ENCODE data around the gene WHAMM.
"Not testable (repeated sequence)": the region's sequence is repeated elsewhere in the genome, so short reads cannot be mapped to it uniquely, and the experiment has no call there.

WHAMM gene, protein sequence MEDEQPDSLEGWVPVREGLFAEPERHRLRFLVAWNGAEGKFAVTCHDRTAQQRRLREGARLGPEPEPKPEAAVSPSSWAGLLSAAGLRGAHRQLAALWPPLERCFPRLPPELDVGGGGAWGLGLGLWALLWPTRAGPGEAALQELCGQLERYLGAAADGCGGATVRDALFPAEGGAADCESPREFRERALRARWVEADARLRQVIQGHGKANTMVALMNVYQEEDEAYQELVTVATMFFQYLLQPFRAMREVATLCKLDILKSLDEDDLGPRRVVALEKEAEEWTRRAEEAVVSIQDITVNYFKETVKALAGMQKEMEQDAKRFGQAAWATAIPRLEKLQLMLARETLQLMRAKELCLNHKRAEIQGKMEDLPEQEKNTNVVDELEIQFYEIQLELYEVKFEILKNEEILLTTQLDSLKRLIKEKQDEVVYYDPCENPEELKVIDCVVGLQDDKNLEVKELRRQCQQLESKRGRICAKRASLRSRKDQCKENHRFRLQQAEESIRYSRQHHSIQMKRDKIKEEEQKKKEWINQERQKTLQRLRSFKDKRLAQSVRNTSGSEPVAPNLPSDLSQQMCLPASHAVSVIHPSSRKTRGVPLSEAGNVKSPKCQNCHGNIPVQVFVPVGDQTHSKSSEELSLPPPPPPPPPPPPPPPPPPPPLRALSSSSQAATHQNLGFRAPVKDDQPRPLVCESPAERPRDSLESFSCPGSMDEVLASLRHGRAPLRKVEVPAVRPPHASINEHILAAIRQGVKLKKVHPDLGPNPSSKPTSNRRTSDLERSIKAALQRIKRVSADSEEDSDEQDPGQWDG

DNA sequence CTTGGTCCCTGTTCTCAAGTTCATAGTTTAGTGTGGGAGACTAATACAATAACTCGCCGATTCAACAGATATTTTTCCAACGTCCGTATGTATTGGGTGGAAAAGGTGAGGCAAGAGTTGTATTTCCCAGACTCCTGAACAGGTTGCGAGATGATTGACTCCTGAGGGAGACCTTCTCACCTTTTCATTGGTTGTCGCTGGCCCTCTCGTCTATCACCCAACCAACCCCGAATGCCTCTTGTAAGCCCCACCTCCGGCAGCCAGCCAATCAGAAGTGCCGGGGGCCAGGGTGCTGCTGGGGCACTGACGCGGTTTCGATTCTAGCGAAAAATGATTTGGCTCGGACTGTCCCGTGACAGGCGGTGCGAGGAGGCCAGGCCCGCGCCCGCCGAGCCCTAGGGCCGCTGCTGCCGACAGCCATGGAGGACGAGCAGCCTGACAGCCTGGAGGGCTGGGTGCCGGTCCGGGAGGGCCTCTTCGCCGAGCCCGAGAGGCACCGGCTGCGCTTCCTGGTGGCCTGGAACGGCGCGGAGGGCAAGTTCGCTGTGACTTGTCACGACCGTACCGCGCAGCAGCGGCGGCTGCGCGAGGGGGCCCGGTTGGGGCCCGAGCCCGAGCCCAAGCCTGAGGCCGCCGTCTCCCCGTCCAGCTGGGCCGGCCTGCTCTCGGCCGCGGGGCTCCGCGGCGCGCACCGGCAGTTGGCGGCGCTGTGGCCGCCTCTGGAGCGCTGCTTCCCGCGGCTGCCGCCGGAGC is at the start of gene WHAMM:
Gene WHAMM (plus strand): TSS at position 321 of the 753 bp plus-strand sequence. CDS start 99 bp downstream, at position 420.
- TF ChIP-seq, protein P1, sequence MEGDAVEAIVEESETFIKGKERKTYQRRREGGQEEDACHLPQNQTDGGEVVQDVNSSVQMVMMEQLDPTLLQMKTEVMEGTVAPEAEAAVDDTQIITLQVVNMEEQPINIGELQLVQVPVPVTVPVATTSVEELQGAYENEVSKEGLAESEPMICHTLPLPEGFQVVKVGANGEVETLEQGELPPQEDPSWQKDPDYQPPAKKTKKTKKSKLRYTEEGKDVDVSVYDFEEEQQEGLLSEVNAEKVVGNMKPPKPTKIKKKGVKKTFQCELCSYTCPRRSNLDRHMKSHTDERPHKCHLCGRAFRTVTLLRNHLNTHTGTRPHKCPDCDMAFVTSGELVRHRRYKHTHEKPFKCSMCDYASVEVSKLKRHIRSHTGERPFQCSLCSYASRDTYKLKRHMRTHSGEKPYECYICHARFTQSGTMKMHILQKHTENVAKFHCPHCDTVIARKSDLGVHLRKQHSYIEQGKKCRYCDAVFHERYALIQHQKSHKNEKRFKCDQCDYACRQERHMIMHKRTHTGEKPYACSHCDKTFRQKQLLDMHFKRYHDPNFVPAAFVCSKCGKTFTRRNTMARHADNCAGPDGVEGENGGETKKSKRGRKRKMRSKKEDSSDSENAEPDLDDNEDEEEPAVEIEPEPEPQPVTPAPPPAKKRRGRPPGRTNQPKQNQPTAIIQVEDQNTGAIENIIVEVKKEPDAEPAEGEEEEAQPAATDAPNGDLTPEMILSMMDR (IDR thresholded peaks at IDR 0.05; ENCODE audit: extremely low read depth, insufficient read depth, missing control alignments) = peak; percentile 44
- in situ Hi-C loops (cut with MboI; ENCODE audit: low pct_unique_long_range_greater_than_20kb, low sequenced_read_pairs, unreplicated experiment) = no loop called here
- peak; percentile 91 for DNase-seq (ENCODE audit: low spot score)

DNA sequence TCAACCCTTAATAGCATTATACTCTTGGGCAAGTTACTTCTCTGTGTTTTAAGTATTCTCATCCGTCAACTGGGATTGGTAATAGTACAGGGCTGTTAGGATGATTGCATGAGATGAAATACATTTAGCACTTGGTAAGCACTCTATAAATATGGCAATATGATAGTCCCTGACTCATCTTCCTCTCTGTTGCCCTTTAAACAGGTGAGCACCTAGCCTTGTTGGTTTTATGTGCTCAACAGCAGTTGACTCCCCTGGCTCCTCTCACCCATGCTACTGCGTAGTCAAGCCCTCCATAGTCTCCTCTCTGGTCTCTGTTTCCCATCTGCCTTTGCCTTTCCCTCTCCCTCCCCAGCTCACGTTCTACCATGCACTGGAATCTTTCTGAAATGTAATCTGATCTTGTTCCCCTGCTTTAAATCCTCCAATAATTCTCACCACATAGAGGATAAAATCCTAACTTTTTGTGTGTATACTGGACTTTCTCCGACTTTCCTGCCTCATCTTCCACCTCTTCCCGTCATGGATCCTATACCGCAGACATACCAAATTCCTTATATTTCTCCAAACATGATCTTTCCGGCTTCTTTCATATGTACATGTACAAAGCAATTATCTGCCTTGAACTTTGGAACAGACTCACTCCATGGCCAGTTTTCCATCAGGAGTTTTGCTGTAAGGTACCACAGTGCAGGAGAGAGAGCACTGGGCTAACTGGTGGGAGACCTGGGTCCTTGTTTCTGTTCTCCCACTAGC is 45.9 kb upstream of the WHAMM start:
- DNase-seq (ENCODE audit: low spot score) = no peak
- in situ Hi-C loops (cut with MboI; ENCODE audit: low pct_unique_long_range_greater_than_20kb, low sequenced_read_pairs, unreplicated experiment) = no loop called here
- TF ChIP-seq, protein P1 (IDR thresholded peaks at IDR 0.05; ENCODE audit: extremely low read depth, insufficient read depth, missing control alignments) = no peak

DNA sequence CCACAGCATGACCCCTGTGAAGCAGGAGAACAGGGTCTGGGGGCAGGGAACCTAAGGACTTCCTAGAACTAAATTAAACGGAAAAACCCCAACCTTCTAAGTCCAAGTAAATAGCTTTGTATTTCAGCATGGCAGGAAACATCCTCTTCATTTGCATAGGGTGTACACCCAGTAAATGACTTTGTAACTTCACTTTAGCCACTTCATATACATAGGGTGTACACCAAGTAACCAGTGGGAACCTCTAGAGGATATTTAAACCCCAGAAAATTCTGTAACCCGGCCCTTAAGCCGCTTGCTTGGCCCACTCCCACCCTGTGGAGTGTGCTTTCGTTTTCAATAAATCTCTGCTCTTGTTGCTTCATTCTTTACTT is 45.3 kb upstream of the WHAMM start:
- in situ Hi-C loops (cut with MboI; ENCODE audit: low pct_unique_long_range_greater_than_20kb, low sequenced_read_pairs, unreplicated experiment) = no loop called here
- TF ChIP-seq, protein P1 (IDR thresholded peaks at IDR 0.05; ENCODE audit: extremely low read depth, insufficient read depth, missing control alignments) = no peak
- no peak for DNase-seq (ENCODE audit: low spot score)

DNA sequence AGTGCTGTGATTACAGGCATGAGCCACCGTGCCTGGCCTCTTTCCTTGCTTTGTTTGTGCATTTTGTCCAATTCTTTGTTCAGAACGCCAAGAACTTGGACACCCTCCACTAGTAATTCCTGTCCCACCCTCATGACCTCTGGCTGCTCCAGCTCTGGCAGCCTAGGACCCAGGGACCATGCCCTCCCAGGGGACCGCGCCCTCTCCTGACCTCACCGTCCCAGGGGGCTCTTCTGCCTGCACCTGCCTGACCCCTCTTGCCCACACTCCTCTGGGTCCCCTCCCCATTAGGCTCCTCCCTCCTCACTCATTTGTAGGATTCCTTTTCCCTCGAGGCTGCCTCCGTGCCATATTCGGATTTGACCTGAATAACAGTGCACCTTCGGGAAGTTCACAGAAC is 44.7 kb upstream of the WHAMM start:
- no peak for DNase-seq (ENCODE audit: low spot score)
- TF ChIP-seq, protein P1 (IDR thresholded peaks at IDR 0.05; ENCODE audit: extremely low read depth, insufficient read depth, missing control alignments) = no peak
- in situ Hi-C loops (cut with MboI; ENCODE audit: low pct_unique_long_range_greater_than_20kb, low sequenced_read_pairs, unreplicated experiment) = no loop called here

DNA sequence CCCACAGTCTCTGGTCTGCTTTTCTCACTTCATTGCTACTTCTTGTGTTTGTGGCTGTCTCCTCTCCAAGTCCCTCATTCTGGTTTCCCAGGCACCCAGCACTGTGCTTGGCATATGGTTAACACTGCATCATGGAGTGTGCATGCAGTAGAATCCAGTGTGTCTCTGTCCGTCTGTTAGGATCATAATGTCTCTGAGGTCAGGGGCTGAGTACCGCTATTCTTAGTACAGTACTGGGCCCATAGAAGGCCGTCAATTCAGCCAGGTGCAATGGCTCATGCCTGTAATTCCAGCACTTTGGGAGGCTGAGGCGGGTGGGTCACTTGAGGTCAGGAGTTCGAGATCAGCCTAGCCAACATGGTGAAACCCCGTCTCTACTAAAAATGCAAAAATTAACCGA is 43.2 kb upstream of the WHAMM start:
- in situ Hi-C loops (cut with MboI; ENCODE audit: low pct_unique_long_range_greater_than_20kb, low sequenced_read_pairs, unreplicated experiment); DNase-seq (ENCODE audit: low spot score): not testable (repeated sequence)

- TF ChIP-seq, protein P1 (IDR thresholded peaks at IDR 0.05; ENCODE audit: extremely low read depth, insufficient read depth, missing control alignments) = no peak
- in situ Hi-C loops (cut with MboI; ENCODE audit: low pct_unique_long_range_greater_than_20kb, low sequenced_read_pairs, unreplicated experiment) = no loop called here
- DNase-seq (ENCODE audit: low spot score) = no peak
Observed at GRCh38 chr15:82767163-82767829, 42.1 kb upstream of the WHAMM start.
